GM12873 (cell line): ENCODE results near the gene STX19.

ENCODE experiments used
- TF ChIP-seq, protein P1 (sequence below): IDR thresholded peaks from 2 replicates; pipeline ENCODE4 v1.5.1; 2012; ENCODE audit warnings: low read depth, mild to moderate bottlenecking, moderate library complexity, low read length, control low read depth; ENCODE audit not compliant: insufficient read depth; ENCODE audit errors: missing control alignments

STX19 gene, protein sequence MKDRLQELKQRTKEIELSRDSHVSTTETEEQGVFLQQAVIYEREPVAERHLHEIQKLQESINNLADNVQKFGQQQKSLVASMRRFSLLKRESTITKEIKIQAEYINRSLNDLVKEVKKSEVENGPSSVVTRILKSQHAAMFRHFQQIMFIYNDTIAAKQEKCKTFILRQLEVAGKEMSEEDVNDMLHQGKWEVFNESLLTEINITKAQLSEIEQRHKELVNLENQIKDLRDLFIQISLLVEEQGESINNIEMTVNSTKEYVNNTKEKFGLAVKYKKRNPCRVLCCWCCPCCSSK

DNA sequence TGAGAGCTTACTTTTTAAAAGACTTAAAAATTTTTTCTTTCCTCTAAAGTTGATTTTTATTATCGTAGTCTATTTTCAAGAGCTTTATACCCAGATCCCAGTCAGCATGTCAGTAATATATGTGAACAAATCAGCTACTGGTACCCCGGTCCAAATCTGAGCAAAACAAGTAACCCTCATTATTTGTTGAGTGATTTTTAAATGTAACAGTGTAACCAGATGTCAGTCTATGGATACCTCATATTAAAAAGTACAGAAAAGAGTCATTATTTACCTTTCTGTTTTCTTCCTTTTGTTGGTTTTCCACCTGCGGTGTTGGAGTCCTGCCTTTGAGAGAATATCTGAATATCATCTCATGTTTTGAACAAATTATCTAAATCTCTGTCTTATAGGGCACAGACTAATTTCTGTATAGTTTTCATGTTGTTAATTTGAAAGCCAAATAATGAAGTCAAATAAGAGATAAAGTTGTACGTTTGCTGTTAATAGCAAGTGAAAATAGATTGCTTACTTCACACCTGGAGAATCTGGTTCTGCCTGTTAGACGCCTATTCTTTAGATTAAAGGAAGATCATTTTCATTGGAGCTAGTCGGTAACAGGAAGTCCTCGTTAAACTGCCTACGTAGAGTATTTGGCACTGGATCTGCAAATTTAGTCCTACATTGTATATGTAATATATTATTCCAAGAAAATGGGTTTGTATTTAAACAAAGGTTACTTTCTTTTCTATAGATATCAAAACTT is at the start of gene STX19:
TSS of gene STX19 (minus strand) at position 505 of the 745 bp plus-strand sequence. CDS start 13,328 bp downstream, outside the sequence.
- TF ChIP-seq, protein P1, sequence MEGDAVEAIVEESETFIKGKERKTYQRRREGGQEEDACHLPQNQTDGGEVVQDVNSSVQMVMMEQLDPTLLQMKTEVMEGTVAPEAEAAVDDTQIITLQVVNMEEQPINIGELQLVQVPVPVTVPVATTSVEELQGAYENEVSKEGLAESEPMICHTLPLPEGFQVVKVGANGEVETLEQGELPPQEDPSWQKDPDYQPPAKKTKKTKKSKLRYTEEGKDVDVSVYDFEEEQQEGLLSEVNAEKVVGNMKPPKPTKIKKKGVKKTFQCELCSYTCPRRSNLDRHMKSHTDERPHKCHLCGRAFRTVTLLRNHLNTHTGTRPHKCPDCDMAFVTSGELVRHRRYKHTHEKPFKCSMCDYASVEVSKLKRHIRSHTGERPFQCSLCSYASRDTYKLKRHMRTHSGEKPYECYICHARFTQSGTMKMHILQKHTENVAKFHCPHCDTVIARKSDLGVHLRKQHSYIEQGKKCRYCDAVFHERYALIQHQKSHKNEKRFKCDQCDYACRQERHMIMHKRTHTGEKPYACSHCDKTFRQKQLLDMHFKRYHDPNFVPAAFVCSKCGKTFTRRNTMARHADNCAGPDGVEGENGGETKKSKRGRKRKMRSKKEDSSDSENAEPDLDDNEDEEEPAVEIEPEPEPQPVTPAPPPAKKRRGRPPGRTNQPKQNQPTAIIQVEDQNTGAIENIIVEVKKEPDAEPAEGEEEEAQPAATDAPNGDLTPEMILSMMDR: no peak

DNA sequence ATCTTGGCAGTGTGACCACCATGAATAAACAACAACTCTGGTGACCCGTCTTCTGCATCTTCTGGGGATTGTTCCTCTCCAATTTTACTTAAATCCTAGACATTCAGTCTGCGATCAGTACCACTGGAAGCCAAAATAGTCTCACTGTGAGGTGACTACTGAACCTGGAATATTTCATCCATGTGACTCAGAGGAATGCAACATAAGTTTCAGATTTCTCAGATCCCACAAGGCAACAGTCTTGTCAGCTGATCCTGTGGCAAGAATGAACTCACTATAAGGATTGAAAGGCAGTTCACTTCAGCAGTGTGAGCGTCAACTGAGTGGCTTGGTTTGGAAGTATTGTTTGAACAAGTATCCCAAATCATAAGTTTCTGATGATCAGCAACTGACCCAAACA is 47.7 kb upstream of the STX19 start:
- TF ChIP-seq, protein P1: no peak

DNA sequence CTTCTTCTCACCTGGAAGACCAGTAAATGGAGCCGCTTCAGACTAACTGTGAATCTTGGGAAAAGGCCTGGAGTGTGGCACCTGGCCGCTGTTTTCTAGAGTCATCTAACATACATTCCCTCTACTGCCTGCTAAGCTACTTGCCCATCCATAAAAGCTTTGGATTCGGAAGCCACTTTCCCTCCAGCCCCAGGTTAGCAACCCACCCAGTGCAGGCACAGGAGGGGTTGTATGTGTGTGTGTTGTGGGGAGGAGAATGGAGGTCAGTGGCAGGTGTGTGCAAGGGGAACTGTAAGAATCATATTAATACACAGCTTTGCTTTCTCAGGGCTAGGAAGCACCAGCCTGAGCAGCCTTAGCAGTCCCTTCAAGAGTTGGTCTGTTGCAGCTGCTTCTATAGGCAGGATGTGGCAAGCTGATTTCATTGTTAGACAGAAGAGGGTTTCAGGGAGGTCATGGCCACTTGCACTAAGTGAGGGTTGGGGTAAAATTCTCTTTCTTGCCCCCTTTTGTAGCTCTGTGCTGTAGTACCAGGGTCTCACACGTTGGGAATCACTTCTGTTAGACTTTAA is 43.4 kb upstream of the STX19 start:
- TF ChIP-seq, protein P1: no peak

DNA sequence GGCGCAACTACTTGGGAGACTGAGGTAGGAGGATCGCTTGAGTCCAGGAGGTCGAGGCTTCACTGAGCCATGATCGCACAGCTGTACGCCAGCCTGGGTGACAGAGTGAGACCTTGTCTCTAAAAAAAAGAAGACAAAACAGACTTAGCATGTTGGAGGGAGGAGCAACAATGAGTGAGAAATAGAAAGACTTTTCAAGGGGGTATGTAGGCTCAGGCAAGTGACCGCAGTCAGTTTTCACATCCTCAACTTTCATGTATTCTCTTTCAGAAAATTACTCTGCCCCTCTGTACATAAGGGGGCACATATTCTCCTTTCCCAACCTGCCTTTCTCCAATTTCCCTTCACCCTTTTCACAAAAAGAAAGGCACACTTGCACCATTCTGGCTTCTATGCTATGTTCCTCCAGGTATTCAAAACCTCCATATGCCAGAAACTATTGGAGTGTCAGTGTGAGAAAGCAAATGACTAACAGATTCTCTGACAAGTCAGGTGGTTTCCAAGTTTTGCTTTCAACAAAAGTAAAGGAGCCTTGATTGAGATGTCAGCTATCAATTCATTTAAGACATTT is 42.0 kb upstream of the STX19 start:
- TF ChIP-seq, protein P1: no peak

DNA sequence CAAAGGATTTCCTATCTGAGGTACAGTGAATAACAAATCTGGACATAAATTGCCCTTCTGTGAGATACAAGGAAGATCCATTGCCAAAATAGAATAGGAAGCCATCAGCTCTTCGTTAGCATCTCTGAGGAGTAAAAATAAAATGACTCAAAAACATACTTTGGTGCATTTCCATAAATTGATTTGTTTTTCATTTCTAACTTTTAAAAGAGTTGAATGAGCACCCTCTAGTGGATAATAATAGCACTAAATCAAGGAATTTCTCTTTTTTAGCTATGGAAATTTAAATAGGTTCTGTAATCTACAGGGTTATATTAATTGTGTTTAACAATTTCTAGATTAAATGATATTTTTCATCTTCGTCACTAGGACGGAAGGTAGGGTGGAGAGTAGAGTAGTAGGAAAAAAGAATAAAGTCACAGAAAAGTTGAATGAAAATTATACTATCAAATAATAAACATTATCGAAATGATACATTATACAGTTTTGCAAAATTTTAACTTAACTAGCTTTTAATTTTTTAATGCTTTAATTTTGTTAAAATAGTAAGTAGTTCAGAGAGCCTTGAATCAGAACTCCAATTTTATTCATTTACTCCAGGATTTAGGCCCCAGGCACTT is 40.9 kb upstream of the STX19 start:
- TF ChIP-seq, protein P1: peak; percentile 25

DNA sequence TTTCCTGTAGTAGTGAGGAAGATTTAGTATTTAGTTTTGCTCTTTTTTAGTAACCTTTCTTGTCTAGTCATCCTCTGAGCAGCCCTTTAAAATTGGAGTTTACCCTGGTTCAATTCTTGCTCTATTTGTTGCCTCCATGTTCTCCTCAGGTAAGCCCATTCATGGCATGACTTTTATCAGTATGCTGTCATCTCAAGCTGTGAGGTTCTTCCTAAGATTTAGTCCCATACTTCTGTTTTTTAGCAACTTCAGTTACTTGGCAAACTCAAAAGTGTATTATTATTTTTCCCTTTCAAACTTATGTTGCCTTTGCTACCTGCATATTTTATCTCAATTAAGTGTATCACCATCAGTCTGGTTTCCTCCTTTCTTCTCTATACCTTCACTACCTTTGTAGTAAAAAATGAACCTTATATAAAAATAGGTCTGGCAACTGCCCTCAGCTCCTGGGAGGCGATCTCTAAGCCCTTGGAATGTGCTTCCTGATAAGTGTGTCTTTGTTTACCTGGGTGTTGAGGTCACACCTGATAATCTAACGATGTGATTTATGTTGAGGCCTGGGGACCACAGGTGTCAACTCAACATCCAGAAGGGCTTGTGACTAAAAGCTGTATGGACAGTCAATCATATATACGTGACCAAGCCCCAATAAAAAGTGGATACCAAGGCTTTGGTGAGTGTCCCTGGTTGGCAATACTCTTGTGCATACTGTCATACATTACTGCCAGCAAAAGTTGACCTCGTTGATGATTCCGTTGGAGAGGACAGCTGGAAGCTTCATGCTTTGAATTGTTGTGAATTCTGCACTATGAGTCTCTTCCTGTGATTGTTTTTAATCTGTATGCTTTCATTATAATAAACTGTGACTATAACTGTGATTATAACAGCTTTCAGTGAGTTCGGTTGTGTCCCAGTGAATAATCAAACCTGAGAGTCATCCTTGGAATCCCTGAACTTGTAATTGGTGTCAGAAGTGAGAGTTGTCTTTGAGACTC is 38.4 kb upstream of the STX19 start:
- TF ChIP-seq, protein P1: no peak
